Activated CD8-positive, alpha-beta memory T cell treated with anti-CD3 and anti-CD28 coated beads for 4 hours (primary cell): ENCODE data around the gene NOTCH1.
A peak's percentile ranks its signal among the peaks of the same experiment; 100 is the strongest.
"Not testable (repeated sequence)": the region's sequence is repeated elsewhere in the genome, so short reads cannot be mapped to it uniquely, and the experiment has no call there.

Experiments used
- DNase-seq, 2 donors: peaks; one replicate each; pipeline ENCODE4 v3.0.0-alpha.2; 2020; ENCODE audit warnings: low read depth in 2 of 2

The NOTCH1 gene

GRCh38 chr9:136545965-136546696 is at the start of gene NOTCH1:
NOTCH1 (minus strand) TSS chr9:136546048; CDS start chr9:136545786, 262 bp downstream.
- peak; percentile 75 to 76 for DNase-seq

- no peak for DNase-seq
Measured at GRCh38 chr9:136594492-136594891, 48.6 kb upstream of the NOTCH1 start.

- DNase-seq = no peak
Measured at GRCh38 chr9:136593581-136593980, 47.7 kb upstream of the NOTCH1 start.

- no peak for DNase-seq
Measured at GRCh38 chr9:136592666-136593065, 46.8 kb upstream of the NOTCH1 start.

- DNase-seq = no peak
Measured at GRCh38 chr9:136590821-136591752, 45.2 kb upstream of the NOTCH1 start.

- no peak for DNase-seq
Measured at GRCh38 chr9:136589766-136590763, 44.2 kb upstream of the NOTCH1 start.

GRCh38 chr9:136588663-136589464 is 43.0 kb upstream of the NOTCH1 start:
- DNase-seq = no peak

- DNase-seq = no peak
Measured at GRCh38 chr9:136587944-136588662, 42.3 kb upstream of the NOTCH1 start.

- DNase-seq = no peak
Measured at GRCh38 chr9:136587145-136587943, 41.5 kb upstream of the NOTCH1 start.

- no peak for DNase-seq
Measured at GRCh38 chr9:136586391-136586953, 40.6 kb upstream of the NOTCH1 start.

GRCh38 chr9:136585531-136586120 is 39.8 kb upstream of the NOTCH1 start:
- DNase-seq = no peak

GRCh38 chr9:136584934-136585333 is 39.1 kb upstream of the NOTCH1 start:
- DNase-seq = no peak

GRCh38 chr9:136584401-136584932 is 38.6 kb upstream of the NOTCH1 start:
- DNase-seq = no peak

- DNase-seq = no peak
Measured at GRCh38 chr9:136582977-136583735, 37.3 kb upstream of the NOTCH1 start.

GRCh38 chr9:136581614-136582447 is 36.0 kb upstream of the NOTCH1 start:
- DNase-seq = no peak

GRCh38 chr9:136579650-136580219 is 33.9 kb upstream of the NOTCH1 start:
- DNase-seq = not testable (repeated sequence)
